Aorta (tissue), 5 donors: ENCODE results near the gene ZMYND19. TPM values are rescaled to one million over a fixed set of nuclear protein-coding genes. Genes with fewer than 3 reads are reported as not detected.
"Not testable (repeated sequence)": the region's sequence is repeated elsewhere in the genome, so short reads cannot be mapped to it uniquely, and the experiment has no call there.

Experiments used
- ATAC-seq: fragments of 200-7000 bp; cut with Tn5 transposase; one replicate; pipeline ENCODE4 v1.9.1; 2022; ENCODE audit warnings: moderate library complexity; ENCODE audit not compliant: low FRiP score
- DNase-seq, 2 donors: peaks; one replicate each; pipeline ENCODE4 v3.0.0-alpha.2; 2020
- H3K27ac ChIP-seq, 2 donors: one replicate each; pipeline ENCODE4 v1.5.1; 2013; ENCODE audit warnings: low read length in 2 of 2, mild to moderate bottlenecking in 2 of 2, moderate library complexity in 2 of 2, control low read depth in 1 of 2, inconsistent platforms in 1 of 2, low read depth in 1 of 2
- H3K27me3 ChIP-seq, 2 donors: one replicate each; pipeline ENCODE4 v1.6.1; 2013; ENCODE audit warnings: control low read depth in 1 of 2, low read length in 1 of 2, mild to moderate bottlenecking in 1 of 2, moderate library complexity in 1 of 2; ENCODE audit not compliant: insufficient read depth in 2 of 2, control insufficient read depth in 1 of 2
- H3K36me3 ChIP-seq, 2 donors: one replicate each; pipeline ENCODE4 v1.6.1; 2013; ENCODE audit warnings: control low read depth in 1 of 2, low read length in 1 of 2, mild to moderate bottlenecking in 1 of 2; ENCODE audit not compliant: insufficient read depth in 2 of 2, control insufficient read depth in 1 of 2
- H3K4me1 ChIP-seq, 2 donors: one replicate each; pipeline ENCODE4 v1.6.1; 2013; ENCODE audit warnings: low read length in 2 of 2, control low read depth in 1 of 2, mild to moderate bottlenecking in 1 of 2, moderate library complexity in 1 of 2; ENCODE audit not compliant: insufficient read depth in 2 of 2, control insufficient read depth in 1 of 2
- H3K4me3 ChIP-seq, 2 donors: one replicate each; pipeline ENCODE4 v1.5.1; 2013; ENCODE audit warnings: low read length in 2 of 2, control low read depth in 1 of 2, mild to moderate bottlenecking in 1 of 2
- H3K9me3 ChIP-seq: one replicate; pipeline ENCODE4 v1.6.1; 2013; ENCODE audit warnings: mild to moderate bottlenecking, low read length; ENCODE audit not compliant: control insufficient read depth
- WGBS, 2 donors: extraction: QIAGEN DNeasy Blood & Tissue Kit; methylation state at CpG; one replicate each; pipeline ENCODE4 v1.1.7; 2013; 5-methylcytosine and 5-hydroxymethylcytosine counted together
- intact Hi-C, 2 donors: fragments of 100-400 bp; cut with DNase I; formaldehyde crosslinking; loops; one replicate each; pipeline versions ENCODE4 v1.14.2 to v1.15.0; 2022
- polyA plus RNA-seq, 2 donors: library from polyadenylated mRNA; stranded (reverse); fragments of 200-250 nt; gene quantifications; one replicate each; pipeline ENCODE4 v1.2.3, GENCODE V29; 2013
- total RNA-seq, 2 donors: library from RNA; stranded (reverse); fragmentation: NEBNext Ultra II Directional; extraction: Animal tissue kit (Norgen Biotek cat#: 25700); gene quantifications; one replicate each; pipeline ENCODE4 v1.2.1, GENCODE V29; 2021
- donor health status: healthy with polysubstance abuse.
- donor health status: Bipolar disorder and iron deficiency.
- donor health status: DM: no; HTN: no; CAD: no.
- donor health status: DM: no; HTN: no; CAD: no.
- donor health status: DM: yes; HTN: yes; CAD: no.

The ZMYND19 gene
- total and polyA plus RNA-seq, 4 donors, result 8.0 to 15.0 (median 11.5) TPM

GRCh38 chr9:137578518-137579258 lies 11.6 kb downstream of the ZMYND19 start, which contains the start of gene DPH7:
Gene DPH7 (minus strand): TSS chr9:137578925. CDS start chr9:137578777, 148 bp downstream.
- H3K36me3 ChIP-seq, result peaks cover 0 to 4% of the 10 kb centered on the region in 2 donors
- H3K9me3 ChIP-seq, result no peaks in the 10 kb centered on the region
- H3K27me3 ChIP-seq, result no peaks in the 10 kb centered on the region
- ATAC-seq (peak; percentile 96), DNase-seq (peak; percentile 98 to 100)
- peak within 1 kb of the TSS in 1 of 2 donors; percentile 49 for H3K27ac ChIP-seq
- intact Hi-C loops, result no loop called here
- H3K4me3 ChIP-seq, result peak within 1 kb of the TSS; percentile 92 to 95
- 1 to 2% methylated on average over 67 to 82 of the region's 82 CpGs for WGBS, 2 donors
- no peaks in the 10 kb centered on the region for H3K4me1 ChIP-seq

- no peak for ATAC-seq
- Histone ChIP-seq H3K36me3 (peaks cover 3 to 11% of the 10 kb centered on the region in 2 donors), H3K4me1 (no peaks in the 10 kb centered on the region), H3K4me3 (no peak overlapping the region), H3K27ac (no peak overlapping the region), H3K27me3 (no peaks in the 10 kb centered on the region), H3K9me3 (no peaks in the 10 kb centered on the region)
- 70 to 73% methylated on average over 12 of the region's 12 CpGs for WGBS, 2 donors
- no peak for DNase-seq
- intact Hi-C loops, result no loop called here
Observed at GRCh38 chr9:137575716-137576411, 14.4 kb downstream of the ZMYND19 start.

GRCh38 chr9:137575364-137575715 lies 15.0 kb downstream of the ZMYND19 start:
- 82 to 83% methylated on average over 9 of the region's 9 CpGs for WGBS, 2 donors
- ATAC-seq, result no peak

GRCh38 chr9:137574192-137574591 lies 16.1 kb downstream of the ZMYND19 start:
- Histone ChIP-seq H3K4me3 (no peak overlapping the region), H3K27me3 (no peaks in the 10 kb centered on the region), H3K9me3 (no peaks in the 10 kb centered on the region), H3K4me1 (no peaks in the 10 kb centered on the region), H3K36me3 (peaks cover 3 to 11% of the 10 kb centered on the region in 2 donors), H3K27ac (no peak overlapping the region)
- intact Hi-C loops, result no loop called here
- no peak for DNase-seq
- ATAC-seq, result no peak
- WGBS, 2 donors, result 91 to 92% methylated on average over 10 of the region's 10 CpGs

More at GRCh38 chr9:137575364-137575715, 15.0 kb downstream of the ZMYND19 start:
- no peaks in the 10 kb centered on the region for H3K9me3 ChIP-seq
- H3K27me3 ChIP-seq, result no peaks in the 10 kb centered on the region
- no peak overlapping the region for H3K27ac ChIP-seq
- H3K4me3 ChIP-seq, result no peak overlapping the region
- intact Hi-C loops, result no loop called here
- peaks cover 3 to 11% of the 10 kb centered on the region in 2 donors for H3K36me3 ChIP-seq
- DNase-seq, result no peak
- no peaks in the 10 kb centered on the region for H3K4me1 ChIP-seq

GRCh38 chr9:137570566-137570965 lies 19.7 kb downstream of the ZMYND19 start:
- WGBS, 2 donors, result 94 to 95% methylated on average over 3 of the region's 3 CpGs
- DNase-seq, result no peak
- H3K27me3 ChIP-seq, result no peaks in the 10 kb centered on the region
- intact Hi-C loops, result no loop called here
- H3K4me3 ChIP-seq, result no peak overlapping the region
- H3K27ac ChIP-seq, result no peak overlapping the region
- H3K36me3 ChIP-seq, result peaks cover 3 to 11% of the 10 kb centered on the region in 2 donors
- H3K4me1 ChIP-seq, result no peaks in the 10 kb centered on the region
- ATAC-seq, result no peak
- H3K9me3 ChIP-seq, result no peaks in the 10 kb centered on the region

GRCh38 chr9:137569609-137570203 lies 20.6 kb downstream of the ZMYND19 start:
- no peaks in the 10 kb centered on the region for H3K27me3 ChIP-seq
- ATAC-seq, result no peak
- intact Hi-C loops, result no loop called here
- H3K4me3 ChIP-seq, result no peak overlapping the region
- H3K4me1 ChIP-seq, result no peaks in the 10 kb centered on the region
- H3K36me3 ChIP-seq, result peaks cover 3 to 11% of the 10 kb centered on the region in 2 donors
- WGBS, 2 donors, result 97 to 99% methylated on average over 5 of the region's 5 CpGs
- H3K27ac ChIP-seq, result no peak overlapping the region
- no peaks in the 10 kb centered on the region for H3K9me3 ChIP-seq
- no peak for DNase-seq

- H3K27ac ChIP-seq, intact Hi-C loops, H3K9me3 ChIP-seq, H3K4me1 ChIP-seq, DNase-seq, H3K27me3 ChIP-seq, ATAC-seq, H3K4me3 ChIP-seq: not testable (repeated sequence)
- H3K36me3 ChIP-seq, result peaks cover 3 to 16% of the 10 kb centered on the region in 2 donors
- 84 to 85% methylated on average over 5 of the region's 5 CpGs for WGBS, 2 donors
Observed at GRCh38 chr9:137568445-137568844, 21.9 kb downstream of the ZMYND19 start.

GRCh38 chr9:137564817-137565411 lies 25.4 kb downstream of the ZMYND19 start:
- ATAC-seq (no peak), DNase-seq (no peak)
- no peak overlapping the region for H3K4me3 ChIP-seq
- H3K9me3 ChIP-seq, result no peaks in the 10 kb centered on the region
- intact Hi-C loops, result no loop called here
- no peak overlapping the region for H3K27ac ChIP-seq
- no peaks in the 10 kb centered on the region for H3K4me1 ChIP-seq
- WGBS, 2 donors, result 90 to 92% methylated on average over 17 to 18 of the region's 18 CpGs
- H3K36me3 ChIP-seq, result peaks cover 0 to 10% of the 10 kb centered on the region in 2 donors
- no peaks in the 10 kb centered on the region for H3K27me3 ChIP-seq
